ENCODE data around the gene KCNQ1.

- TF ChIP-seq, protein P1, sequence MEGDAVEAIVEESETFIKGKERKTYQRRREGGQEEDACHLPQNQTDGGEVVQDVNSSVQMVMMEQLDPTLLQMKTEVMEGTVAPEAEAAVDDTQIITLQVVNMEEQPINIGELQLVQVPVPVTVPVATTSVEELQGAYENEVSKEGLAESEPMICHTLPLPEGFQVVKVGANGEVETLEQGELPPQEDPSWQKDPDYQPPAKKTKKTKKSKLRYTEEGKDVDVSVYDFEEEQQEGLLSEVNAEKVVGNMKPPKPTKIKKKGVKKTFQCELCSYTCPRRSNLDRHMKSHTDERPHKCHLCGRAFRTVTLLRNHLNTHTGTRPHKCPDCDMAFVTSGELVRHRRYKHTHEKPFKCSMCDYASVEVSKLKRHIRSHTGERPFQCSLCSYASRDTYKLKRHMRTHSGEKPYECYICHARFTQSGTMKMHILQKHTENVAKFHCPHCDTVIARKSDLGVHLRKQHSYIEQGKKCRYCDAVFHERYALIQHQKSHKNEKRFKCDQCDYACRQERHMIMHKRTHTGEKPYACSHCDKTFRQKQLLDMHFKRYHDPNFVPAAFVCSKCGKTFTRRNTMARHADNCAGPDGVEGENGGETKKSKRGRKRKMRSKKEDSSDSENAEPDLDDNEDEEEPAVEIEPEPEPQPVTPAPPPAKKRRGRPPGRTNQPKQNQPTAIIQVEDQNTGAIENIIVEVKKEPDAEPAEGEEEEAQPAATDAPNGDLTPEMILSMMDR (IDR thresholded peaks at IDR 0.05): no peak
- no peak for TF ChIP-seq POLR2A (IDR thresholded peaks at IDR 0.05)
These were observed 126.2 kb downstream of the KCNQ1 start for GRCh38 chr11:2570841-2571597.

All from upper lobe of left lung (tissue), 4 donors.